GM10266 (cell line): ENCODE results near the gene MAD1L1.

ENCODE experiments used
- DNase-seq: peaks from one replicate; pipeline ENCODE4 v3.0.0; 2012; ENCODE audit errors: extremely low spot score
- TF ChIP-seq, protein P1 (sequence below): IDR thresholded peaks from 2 replicates; pipeline ENCODE4 v1.5.1; 2012; ENCODE audit warnings: mild to moderate bottlenecking, low read depth; ENCODE audit not compliant: control insufficient read depth, insufficient read depth; ENCODE audit errors: missing control alignments

MAD1L1 gene

GRCh38 chr7:2018569-2019460 lies 213.9 kb downstream of the MAD1L1 start:
- TF ChIP-seq, protein P1, sequence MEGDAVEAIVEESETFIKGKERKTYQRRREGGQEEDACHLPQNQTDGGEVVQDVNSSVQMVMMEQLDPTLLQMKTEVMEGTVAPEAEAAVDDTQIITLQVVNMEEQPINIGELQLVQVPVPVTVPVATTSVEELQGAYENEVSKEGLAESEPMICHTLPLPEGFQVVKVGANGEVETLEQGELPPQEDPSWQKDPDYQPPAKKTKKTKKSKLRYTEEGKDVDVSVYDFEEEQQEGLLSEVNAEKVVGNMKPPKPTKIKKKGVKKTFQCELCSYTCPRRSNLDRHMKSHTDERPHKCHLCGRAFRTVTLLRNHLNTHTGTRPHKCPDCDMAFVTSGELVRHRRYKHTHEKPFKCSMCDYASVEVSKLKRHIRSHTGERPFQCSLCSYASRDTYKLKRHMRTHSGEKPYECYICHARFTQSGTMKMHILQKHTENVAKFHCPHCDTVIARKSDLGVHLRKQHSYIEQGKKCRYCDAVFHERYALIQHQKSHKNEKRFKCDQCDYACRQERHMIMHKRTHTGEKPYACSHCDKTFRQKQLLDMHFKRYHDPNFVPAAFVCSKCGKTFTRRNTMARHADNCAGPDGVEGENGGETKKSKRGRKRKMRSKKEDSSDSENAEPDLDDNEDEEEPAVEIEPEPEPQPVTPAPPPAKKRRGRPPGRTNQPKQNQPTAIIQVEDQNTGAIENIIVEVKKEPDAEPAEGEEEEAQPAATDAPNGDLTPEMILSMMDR = no peak
- no peak for DNase-seq

GRCh38 chr7:2017914-2018568 lies 214.7 kb downstream of the MAD1L1 start:
- DNase-seq = no peak
- TF ChIP-seq, protein P1 = no peak

DNA sequence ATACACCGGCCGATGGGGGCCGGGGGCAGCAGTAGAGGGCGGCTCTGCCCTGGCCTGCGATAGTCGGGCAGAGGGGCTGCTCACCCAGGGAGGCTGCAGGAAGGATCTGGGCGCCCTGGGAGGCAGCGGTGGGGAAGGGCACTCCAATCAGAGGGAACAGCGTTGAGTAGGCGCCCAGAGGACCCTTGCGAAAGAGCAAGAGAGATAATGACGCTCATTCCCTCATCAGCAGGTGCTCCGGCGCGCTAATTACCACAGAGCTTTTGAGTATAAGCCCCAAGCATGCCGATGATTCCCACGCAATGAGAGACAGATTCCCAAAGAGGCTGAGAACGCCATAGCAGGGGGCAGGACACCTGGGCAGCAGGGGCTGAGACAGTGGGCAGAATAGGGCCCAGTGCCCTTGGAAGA lies 215.3 kb downstream of the MAD1L1 start:
- TF ChIP-seq, protein P1 = no peak
- no peak for DNase-seq

DNA sequence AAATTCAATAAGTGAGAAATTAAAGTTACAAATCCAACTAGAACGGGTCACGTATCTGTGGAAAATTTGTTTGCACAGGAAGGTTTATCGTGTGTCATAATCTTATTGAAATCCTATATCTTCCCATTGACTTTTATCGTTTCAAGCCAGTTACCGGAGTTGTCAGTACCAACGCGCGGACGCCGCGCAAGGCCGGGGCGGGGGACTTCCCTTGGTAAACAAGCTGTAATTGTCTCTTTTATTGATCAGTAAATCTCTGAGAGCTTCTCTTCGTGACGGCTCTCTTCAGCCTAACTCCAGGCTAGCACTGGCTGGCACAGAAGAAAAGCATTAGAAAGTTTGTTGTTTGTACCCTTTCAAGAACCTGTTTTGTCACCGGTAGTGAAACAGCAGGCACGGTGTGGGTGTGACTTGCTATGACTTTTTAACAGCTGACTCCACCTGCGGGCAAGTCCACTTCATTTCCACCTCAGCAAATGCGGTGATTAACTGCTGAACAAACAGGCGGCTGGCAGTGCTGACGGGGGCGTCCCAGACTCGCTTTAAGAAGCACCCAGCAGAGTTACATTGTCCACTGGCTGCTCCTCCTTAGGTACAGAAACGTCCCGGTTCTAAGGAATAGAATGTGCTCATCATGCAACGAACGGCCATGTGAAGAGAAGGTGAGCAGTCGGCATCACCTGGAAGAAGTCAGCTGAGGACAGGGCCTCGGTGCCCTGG lies 215.8 kb downstream of the MAD1L1 start:
- no peak for DNase-seq
- TF ChIP-seq, protein P1 = no peak

GRCh38 chr7:2016021-2016631 lies 216.6 kb downstream of the MAD1L1 start:
- DNase-seq = no peak
- TF ChIP-seq, protein P1 = no peak

DNA sequence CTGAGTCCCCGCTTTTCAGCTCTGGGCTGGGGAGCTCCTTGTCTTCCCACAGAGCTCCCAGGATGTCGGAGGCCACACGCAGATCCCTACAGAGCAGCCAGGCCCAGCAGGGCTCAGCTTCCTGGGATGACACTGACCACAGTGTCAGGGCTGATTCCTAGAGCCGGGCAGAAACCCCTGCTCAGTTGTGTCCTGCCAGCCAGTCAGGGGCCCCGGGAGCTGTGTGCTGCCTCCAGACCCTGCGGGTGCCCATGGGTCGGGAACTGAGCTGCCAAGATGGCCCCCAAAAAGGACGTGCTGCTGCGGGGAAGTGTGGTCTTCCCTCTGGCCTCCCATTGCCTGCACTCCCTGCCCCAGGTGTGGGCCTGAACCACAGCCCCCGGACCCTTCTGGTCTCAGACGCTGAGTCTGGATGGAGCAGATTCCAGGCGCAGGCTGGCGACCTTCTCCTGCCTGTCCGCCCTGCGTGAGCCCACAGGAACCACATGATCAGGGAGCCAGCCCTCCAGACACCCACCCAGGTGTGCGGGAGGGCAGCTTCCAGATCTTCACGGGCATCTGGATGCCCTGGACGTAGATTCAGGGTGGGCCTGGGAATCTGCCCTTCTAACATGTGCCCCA lies 217.4 kb downstream of the MAD1L1 start:
- TF ChIP-seq, protein P1 = no peak
- DNase-seq = no peak
